ENCODE data around the gene VPS51. TPM values are rescaled to one million over a fixed set of nuclear protein-coding genes. Genes with fewer than 3 reads are reported as not detected.
A peak's percentile ranks its signal among the peaks of the same experiment; 100 is the strongest.

Gene VPS51
- total RNA-seq, 2 donors from 2014 or later: 71.8 to 80.6 TPM

DNA sequence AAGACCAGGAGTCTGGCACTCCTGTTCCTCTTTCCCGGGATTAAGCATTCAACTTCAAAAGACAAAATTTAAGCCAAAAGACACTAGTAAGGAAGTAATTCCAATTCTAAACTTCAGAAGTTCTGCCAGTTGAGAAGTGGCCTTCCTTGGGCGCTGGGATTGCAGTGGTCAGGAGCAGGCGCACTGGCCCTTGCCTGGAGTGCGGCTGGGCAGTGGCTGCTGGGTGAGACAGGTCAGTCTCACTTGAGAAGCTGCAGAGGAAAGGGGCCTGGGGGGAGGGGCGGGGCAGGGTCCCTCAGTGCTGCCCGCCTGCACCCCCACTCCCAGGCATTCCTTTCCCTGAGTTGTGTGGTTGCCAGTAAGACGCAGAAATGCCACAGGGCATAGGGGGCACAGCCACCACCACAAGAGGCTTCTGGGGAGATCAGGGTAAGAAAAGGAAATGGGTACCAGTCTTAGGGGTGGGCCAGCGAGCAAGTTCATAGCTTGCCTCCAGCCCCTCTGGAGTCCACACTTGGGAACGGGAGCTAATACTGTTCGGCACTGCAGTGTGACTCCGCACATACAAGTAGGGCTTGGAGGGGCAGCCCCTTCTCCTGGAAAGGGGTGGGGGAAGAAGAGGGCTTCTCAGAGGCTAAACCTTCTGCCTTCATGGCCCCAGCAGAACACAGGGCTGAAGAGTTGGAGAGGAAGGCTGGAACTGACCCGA lies 31.6 kb downstream of the VPS51 start:
- Mint-ChIP-seq H3K4me3 (no peak overlapping the region), H3K4me1 (no peaks in the 10 kb centered on the region), H3K27me3 (no peaks in the 10 kb centered on the region), H3K9me3 (no peaks in the 10 kb centered on the region), H3K27ac (no peak overlapping the region), H3K36me3 (ENCODE audit: low read depth) (peaks cover 86% of the 10 kb centered on the region)
- no peak for ATAC-seq (replicated peaks)

DNA sequence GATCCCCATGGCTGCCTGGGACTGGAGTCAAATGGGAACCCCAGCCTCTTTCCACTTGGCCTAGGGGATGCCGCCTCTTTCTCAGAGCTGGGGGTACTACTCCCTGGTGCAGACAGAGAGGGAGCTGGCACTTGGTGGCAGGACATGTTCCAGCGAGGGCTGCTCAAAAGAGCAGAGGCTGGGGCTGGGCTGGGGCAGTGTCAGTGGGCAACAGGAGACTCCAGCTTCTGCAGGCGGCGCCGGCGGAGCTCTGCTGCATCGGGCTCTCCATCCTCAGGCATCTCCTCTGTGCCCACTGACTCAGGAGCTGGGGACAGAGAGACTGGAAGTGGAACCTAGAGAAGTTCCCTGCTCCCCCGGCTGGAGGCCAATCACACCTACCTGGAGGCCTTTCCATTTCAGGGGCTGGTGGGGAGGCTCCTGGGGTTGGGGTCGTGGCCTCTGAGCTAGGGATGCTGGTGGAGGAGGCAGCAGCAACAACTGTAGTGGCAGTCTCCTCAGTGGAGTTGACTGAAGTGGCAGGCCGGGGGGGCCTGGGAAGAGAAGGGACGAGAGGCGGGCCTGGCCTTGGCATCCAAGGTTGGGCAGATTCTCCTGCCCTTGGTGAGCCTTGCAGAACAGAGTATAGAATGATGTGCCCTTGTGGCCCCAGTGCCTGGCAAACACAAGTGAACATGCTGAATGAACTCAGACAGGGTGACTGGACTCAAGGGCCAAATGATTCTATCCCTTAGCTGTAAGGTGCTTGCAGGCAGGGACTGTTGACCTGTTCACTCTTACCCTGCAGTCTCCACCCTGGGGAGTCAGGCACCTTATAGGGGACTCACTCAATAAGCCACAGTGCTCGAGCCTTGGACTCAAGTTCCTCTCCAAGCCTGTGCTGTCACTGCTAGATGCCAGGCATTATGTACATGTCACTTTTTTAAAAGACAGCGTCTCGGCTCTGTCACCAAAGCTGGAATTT lies 32.5 kb downstream of the VPS51 start:
- H3K4me1 Mint-ChIP-seq: peaks cover 8% of the 10 kb centered on the region
- no peaks in the 10 kb centered on the region for H3K9me3 Mint-ChIP-seq
- H3K27ac Mint-ChIP-seq: no peak overlapping the region
- no peak for ATAC-seq (replicated peaks)
- H3K27me3 Mint-ChIP-seq: no peaks in the 10 kb centered on the region
- H3K36me3 Mint-ChIP-seq (ENCODE audit: low read depth): peaks cover 95% of the 10 kb centered on the region
- H3K4me3 Mint-ChIP-seq: no peak overlapping the region

DNA sequence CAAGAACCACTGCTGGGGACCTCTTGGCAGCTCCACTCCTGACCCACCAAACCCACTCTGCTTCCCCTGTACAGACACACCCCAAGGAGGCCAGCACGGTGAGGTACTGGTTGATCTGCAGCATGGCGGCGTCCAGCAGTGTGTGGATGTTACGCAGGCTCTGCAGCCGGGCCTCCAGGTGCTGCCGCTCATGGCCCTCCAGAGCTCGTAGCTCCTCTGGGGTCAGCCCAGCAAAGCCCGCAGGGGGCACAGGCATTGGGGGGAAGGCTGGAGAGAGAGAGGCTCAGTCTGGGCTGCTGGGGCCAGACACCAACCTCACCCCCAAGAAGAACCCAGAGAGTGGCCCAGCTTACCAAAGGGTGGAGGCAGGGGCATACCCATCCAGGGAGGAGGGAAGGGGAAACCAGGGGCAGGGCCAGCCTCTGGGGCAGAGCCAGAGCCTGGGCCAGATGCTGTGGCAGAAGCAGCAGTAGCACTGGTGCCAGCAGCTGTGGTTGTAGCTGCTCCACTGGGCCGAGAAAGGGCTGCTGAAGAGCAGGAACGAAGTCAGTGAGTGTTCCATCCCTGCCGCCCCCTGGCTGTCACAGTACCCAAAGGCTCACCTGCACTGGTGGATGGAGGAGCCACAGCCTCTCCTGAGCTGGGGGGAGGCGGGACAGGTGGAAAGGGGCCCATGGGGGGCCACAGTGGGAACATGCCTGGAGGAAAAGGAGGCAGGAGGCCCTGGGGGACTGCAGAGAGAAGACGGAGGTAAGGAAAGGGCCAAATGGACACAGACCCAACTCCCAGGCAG lies 33.8 kb downstream of the VPS51 start:
- Mint-ChIP-seq H3K27ac (no peak overlapping the region), H3K36me3 (ENCODE audit: low read depth) (peaks cover 98% of the 10 kb centered on the region), H3K9me3 (no peaks in the 10 kb centered on the region)

DNA sequence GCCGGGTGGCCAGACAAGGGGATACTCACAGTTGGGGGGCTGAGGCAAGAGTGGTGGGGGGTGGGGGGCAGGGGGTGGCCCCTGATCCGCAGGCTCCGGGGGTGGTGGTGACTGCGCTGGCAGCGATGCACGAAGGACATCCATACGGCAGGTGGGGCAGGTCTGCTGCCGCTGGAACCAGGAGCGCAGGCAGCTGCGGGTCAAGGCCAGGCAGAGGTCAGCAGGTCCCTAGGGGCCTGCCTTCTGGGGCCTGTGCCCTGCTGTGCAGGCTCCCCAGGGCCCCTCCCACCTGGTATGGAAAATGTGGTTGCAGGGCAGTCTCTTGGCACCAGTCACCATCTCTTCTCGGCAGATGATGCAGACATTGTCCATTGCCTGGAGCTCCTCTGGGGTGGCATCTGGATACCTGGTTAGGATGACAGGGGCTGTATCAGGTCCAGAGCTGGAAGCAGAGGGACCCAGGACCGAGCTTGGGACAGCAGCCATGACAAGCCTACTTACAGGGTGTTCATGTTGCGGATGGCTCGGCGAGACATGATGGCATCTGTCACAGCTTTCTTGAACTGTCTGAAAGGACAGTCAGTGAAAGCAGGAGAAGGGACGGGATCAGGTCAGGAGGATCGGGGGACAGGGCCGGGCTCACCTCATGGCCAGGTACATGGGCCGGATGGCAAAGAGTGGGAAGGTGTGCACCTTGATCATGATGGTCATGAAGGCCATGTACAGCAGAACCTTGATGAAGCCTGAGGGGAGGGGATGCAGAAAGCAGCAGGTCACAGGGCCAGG lies 34.8 kb downstream of the VPS51 start:
- Mint-ChIP-seq H3K27ac (peak overlapping the region; percentile 30), H3K4me3 (no peak overlapping the region), H3K36me3 (ENCODE audit: low read depth) (peaks cover 93% of the 10 kb centered on the region), H3K4me1 (peaks cover 9% of the 10 kb centered on the region), H3K27me3 (no peaks in the 10 kb centered on the region), H3K9me3 (no peaks in the 10 kb centered on the region)
- ATAC-seq (replicated peaks): no peak

More for the DNA sequence above, 33.8 kb downstream of the VPS51 start:
- no peak for ATAC-seq (replicated peaks)
- no peaks in the 10 kb centered on the region for H3K27me3 Mint-ChIP-seq
- peaks cover 8% of the 10 kb centered on the region for H3K4me1 Mint-ChIP-seq
- no peak overlapping the region for H3K4me3 Mint-ChIP-seq

DNA sequence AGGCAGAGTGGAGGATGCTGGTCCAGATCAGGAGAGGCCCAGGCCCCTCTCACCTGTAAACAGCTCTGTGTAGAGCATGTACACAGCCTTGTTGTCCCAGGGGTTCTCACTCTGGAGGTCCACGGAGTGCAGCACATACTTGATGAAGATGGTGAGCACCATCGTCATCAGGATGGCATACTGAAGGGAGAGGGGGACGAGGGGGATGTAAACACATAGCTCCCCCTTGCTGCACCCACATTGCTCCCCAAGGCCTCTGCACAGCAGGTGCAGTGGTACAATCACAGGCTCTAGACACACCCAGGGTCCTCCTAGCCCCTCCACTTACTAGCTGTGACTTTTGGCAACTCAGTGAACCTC lies 35.4 kb downstream of the VPS51 start:
- H3K27ac Mint-ChIP-seq: peak overlapping the region; percentile 30
- no peaks in the 10 kb centered on the region for H3K9me3 Mint-ChIP-seq
- no peaks in the 10 kb centered on the region for H3K27me3 Mint-ChIP-seq
- no peak overlapping the region for H3K4me3 Mint-ChIP-seq
- peaks cover 15% of the 10 kb centered on the region for H3K4me1 Mint-ChIP-seq
- H3K36me3 Mint-ChIP-seq (ENCODE audit: low read depth): peaks cover 87% of the 10 kb centered on the region
- ATAC-seq (replicated peaks): no peak

DNA sequence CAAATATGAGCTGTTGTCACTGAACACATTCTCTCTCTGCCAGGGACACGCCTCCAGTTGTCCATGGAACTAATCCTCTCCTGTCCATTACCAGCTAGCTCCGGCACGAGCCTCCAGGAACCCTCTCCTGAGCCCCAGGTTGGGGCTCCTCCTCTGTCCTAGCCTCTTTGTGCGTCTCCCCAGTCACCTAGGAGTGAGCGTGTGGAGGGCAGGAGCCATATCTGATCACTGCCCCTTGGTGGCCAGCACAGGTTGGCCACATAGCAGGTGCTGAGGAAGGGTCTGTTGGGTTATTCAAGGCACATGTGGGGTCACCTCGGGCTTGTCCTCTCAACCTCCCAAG lies 35.9 kb downstream of the VPS51 start:
- no peak overlapping the region for H3K27ac Mint-ChIP-seq
- H3K4me1 Mint-ChIP-seq: peaks cover 17% of the 10 kb centered on the region
- no peaks in the 10 kb centered on the region for H3K27me3 Mint-ChIP-seq
- H3K4me3 Mint-ChIP-seq: peak overlapping the region; percentile 98
- ATAC-seq (replicated peaks): no peak
- peaks cover 82% of the 10 kb centered on the region for H3K36me3 Mint-ChIP-seq (ENCODE audit: low read depth)
- H3K9me3 Mint-ChIP-seq: no peaks in the 10 kb centered on the region

DNA sequence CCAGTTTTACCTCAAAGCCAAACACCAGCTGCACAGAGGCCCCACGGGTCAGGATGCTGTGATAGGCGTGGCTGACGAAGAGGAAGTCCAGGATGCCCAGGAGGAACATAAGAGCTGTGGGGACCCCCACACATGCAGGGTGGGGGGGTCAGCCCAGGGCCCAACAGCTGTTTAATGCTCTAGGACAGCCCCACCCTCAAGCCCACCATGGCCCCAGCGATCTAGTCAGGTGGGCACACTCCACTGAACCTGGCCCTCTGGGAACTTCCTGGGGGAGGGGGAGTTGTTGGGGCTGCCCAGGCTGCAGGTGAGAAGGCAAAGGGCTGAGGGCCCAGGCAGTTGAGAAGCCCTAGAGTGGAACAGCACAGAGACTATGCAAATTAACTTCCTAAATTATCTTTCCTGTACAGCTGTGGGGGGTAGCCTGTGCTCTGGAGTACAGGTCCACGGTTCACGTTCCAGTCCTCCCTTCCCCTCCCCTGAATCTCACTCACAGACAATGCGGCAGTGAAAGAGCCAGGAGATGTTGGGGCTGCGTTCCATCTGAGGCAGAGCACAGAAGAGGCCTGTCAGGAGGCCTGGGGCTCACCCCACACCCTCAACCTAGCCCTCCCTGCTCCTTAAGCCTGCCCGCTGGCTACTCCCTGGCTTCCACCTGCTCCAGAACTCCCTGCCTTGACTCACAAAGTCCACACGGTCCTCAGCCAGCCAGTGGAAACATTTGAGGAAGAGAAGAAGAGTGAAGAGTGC lies 36.4 kb downstream of the VPS51 start:
- Mint-ChIP-seq H3K4me1 (peaks cover 17% of the 10 kb centered on the region), H3K27me3 (no peaks in the 10 kb centered on the region), H3K36me3 (ENCODE audit: low read depth) (peaks cover 77% of the 10 kb centered on the region), H3K4me3 (peak overlapping the region; percentile 98), H3K27ac (peak overlapping the region; percentile 99), H3K9me3 (no peaks in the 10 kb centered on the region)
- ATAC-seq (replicated peaks): no peak

DNA sequence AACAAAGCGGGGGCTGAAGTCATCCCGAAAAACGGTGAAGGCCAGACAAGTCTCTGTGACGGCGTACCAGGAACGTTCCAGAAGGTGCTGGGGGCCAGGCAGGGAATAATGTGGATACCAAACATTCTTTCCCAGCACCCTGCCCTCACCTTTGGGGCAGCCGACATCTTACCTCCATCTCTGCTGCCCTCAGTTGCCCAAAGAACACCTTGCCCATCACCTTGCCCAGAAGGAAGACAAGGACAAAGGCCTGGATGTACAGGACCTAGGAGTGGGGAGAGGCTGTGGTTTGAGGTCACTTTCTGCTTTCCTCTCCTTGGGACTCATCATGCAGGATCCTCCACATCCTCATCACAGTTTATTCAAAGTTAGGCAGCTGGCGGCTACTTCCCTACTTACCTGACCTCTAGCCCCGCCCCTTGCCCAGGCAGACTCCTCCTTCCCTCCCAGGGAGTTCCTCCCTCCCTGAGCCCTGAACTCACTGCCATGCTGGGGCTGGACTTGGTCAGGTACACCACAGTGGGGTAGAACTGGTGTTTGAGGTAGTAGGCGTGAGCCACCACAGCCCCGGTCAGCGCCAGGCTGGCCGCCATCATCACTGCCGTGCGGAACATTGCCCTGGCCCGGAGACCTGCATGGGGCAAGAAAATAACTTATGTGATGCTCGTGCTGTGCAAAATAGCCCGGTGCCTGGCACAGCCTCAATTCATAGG lies 37.1 kb downstream of the VPS51 start:
- no peak for ATAC-seq (replicated peaks)
- Mint-ChIP-seq H3K27me3 (no peaks in the 10 kb centered on the region), H3K36me3 (ENCODE audit: low read depth) (peaks cover 70% of the 10 kb centered on the region), H3K4me3 (peak overlapping the region; percentile 98), H3K4me1 (peaks cover 17% of the 10 kb centered on the region), H3K27ac (peak overlapping the region; percentile 99), H3K9me3 (no peaks in the 10 kb centered on the region)

DNA sequence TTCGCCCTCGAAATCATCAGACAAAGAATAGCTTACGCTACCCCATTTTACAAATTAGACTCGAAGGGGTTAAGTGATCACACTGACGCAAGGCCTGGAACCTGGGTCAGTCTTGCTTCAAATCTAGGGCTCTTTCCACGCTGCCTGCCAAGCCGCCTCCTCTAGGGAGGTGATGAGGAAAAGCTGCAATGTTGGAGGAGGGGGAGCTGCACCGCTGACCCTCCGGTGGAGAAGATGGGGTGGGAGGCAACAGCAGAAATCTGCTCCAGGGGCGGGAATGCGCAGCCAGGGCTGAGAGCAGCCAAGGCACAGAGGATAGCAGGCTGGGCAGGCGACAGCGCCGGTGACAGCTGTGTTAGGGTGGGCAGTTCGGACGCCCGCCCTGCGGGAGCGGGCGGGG lies 37.7 kb downstream of the VPS51 start:
- Mint-ChIP-seq H3K36me3 (ENCODE audit: low read depth) (peaks cover 64% of the 10 kb centered on the region), H3K27ac (peak overlapping the region; percentile 99), H3K27me3 (no peaks in the 10 kb centered on the region), H3K9me3 (no peaks in the 10 kb centered on the region), H3K4me1 (peaks cover 17% of the 10 kb centered on the region), H3K4me3 (peak overlapping the region; percentile 98)
- no peak for ATAC-seq (replicated peaks)

DNA sequence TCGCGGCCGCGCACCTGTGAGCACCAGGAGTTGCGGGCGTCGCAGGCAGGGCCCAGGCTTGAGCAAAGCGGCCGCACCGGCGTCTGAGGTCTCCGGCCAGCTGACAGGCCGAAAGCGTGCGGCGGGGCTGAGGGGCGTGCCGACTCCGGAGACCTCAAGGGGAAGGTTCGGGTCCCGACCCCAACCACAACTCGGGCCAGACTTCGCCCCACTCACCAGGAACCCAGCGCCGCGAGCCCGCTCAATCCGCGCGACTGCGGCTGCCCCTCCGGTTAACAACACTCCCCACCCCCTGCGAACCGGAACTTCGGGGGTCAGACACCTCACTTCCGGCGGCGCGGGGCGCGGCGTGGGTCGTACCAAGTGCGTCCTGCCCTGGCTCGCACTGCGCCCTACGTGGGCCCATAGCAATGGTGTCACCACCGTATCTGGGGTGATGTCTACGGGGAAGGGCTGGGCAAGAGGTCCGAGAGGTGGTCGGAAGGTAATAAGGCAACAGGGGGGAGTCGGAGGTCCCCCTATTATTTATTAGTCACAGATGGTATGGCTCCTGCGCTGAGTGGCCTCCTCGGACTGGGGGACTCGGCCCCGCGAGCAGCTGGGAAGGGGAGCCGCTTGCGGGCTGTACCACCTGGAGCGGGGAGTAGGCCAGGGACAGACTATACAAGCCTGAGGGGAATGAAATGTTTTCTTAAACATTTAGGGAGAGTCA lies 38.4 kb downstream of the VPS51 start, which contains the start of gene SYVN1:
SYVN1 (minus strand) TSS at position 280 of the 712 bp plus-strand sequence. CDS start 918 bp downstream, outside the sequence.
- no peaks in the 10 kb centered on the region for H3K27me3 Mint-ChIP-seq
- H3K4me1 Mint-ChIP-seq: peaks cover 17% of the 10 kb centered on the region
- H3K4me3 Mint-ChIP-seq: peak within 1 kb of the TSS; percentile 98
- peaks cover 57% of the 10 kb centered on the region for H3K36me3 Mint-ChIP-seq (ENCODE audit: low read depth)
- peak within 1 kb of the TSS; percentile 99 for H3K27ac Mint-ChIP-seq
- H3K9me3 Mint-ChIP-seq: no peaks in the 10 kb centered on the region
- ATAC-seq (replicated peaks): peak; percentile 87

DNA sequence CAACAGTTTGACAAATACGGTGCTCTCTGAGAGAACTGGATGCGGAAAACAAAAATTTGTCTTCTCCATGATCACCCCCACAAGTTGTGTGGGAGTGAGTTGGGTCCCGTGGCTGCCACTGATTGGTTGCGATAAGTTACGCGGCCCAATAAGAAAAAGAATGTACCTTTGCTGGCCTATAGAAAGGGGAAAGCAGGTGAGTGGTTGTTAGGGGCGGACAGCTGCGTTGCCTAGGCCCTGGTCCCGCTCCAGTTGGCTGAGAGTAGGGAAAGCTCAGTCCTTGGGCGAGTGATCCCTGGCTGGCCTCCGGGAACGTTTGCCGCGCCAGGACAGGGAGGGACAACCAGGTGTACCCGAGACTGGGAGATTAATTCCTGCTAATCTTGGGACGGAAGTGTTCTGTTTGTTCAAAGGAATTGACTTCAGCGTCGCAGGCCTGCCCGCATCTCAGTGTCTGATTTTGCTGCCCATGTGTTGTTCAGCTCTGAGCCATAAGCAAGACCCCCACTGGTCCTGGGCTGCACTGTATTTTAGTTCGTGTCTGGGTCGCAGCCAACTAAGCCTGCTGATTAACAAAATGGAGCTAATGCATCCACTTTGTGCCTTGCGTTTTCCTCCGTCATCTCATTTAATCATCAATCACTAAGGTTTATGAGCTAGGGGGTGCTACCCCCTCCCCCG lies 39.1 kb downstream of the VPS51 start:
- peak overlapping the region; percentile 99 for H3K27ac Mint-ChIP-seq
- ATAC-seq (replicated peaks): peak; percentile 93
- peak overlapping the region; percentile 98 for H3K4me3 Mint-ChIP-seq
- peaks cover 50% of the 10 kb centered on the region for H3K36me3 Mint-ChIP-seq (ENCODE audit: low read depth)
- peaks cover 17% of the 10 kb centered on the region for H3K4me1 Mint-ChIP-seq
- H3K9me3 Mint-ChIP-seq: no peaks in the 10 kb centered on the region
- H3K27me3 Mint-ChIP-seq: no peaks in the 10 kb centered on the region

DNA sequence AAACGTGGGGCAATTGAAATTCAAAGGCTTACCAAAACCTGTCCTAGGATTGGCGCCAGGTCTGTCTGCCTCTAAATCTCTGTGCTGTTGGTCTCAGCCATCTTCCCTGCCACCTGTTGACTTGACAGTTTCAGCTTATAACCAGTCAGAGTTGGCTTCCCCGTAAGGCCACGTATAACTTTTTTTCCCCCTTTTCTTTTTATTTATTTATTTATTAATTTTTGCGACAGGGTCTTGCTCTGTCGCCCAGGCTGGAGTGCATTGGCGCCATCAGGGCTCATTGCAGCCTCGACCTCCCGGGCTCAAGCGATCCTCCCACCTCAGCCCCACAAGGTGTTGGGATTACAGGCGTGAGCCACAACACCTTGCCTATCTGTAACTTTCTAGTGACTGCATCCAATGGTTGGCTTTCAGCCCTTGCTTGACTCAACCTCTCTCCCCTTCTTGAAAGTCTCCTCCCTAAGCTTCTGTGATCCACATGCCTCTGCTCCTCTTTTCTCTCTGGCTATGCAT lies 39.7 kb downstream of the VPS51 start:
- Mint-ChIP-seq H3K27ac (peak overlapping the region; percentile 99), H3K27me3 (no peaks in the 10 kb centered on the region), H3K4me1 (peaks cover 17% of the 10 kb centered on the region), H3K9me3 (no peaks in the 10 kb centered on the region), H3K4me3 (peak overlapping the region; percentile 98), H3K36me3 (ENCODE audit: low read depth) (peaks cover 44% of the 10 kb centered on the region)
- ATAC-seq (replicated peaks): no peak
